GM12878 (cell line): Measurements from ENCODE around the gene SORCS2. TPM values are rescaled to one million over a fixed set of nuclear protein-coding genes. Genes with fewer than 3 reads are reported as not detected.

ENCODE experiments used
- ATAC-seq: fragments of 200-7000 bp; cut with Tn5 transposase; 3 replicates; pipeline ENCODE4 v1.9.1; 2020; ENCODE audit warnings: mild to moderate bottlenecking, moderate library complexity
- BruUV-seq: library from RNA; stranded (reverse); fragments of 400-500 nt; replicated peaks from 2 replicates; lab custom pipeline; 2021; lab: Mats Ljungman, UMichigan
- CTCF ChIA-PET: fragments of 300-600 bp; sonication (Branson Sonifier 250); formaldehyde crosslinking; extraction: SDS; loops from one replicate; lab custom pipeline; 2021; ENCODE audit warnings: inconsistent platforms; lab: Yijun Ruan, JAX
- POLR2A ChIA-PET: fragments of 350-600 bp; formaldehyde crosslinking; extraction: SDS; loops from one replicate; lab custom pipeline; 2021; ENCODE audit warnings: inconsistent platforms; lab: Charles Lee
- RAD21 ChIA-PET: fragments of 300-600 bp; sonication (Branson Sonifier 250); formaldehyde crosslinking; loops from one replicate; lab custom pipeline; 2023; ENCODE audit warnings: antibody characterized with exemption; ENCODE audit not compliant: unreplicated experiment; lab: Charles Lee
- SMC1A ChIA-PET: fragments of 300-600 bp; sonication (Branson Sonifier 250); formaldehyde crosslinking; loops from one replicate; lab custom pipeline; 2023; ENCODE audit not compliant: unreplicated experiment, uncharacterized antibody; lab: Charles Lee
- DNase-seq: peaks from one replicate; pipeline ENCODE4 v3.0.0-alpha.2; 2011; ENCODE audit warnings: low read depth, low spot score
- FAIRE-seq: peaks from 3 replicates; lab custom pipeline; 2011; peaks lifted over from hg19 to GRCh38; lab: Jason Lieb, UNC
- H2AFZ ChIP-seq: 2 replicates; pipeline ENCODE4 v1.6.0; 2011; ENCODE audit warnings: low read depth, low read length, control low read depth; ENCODE audit not compliant: control insufficient read depth
- H3K27ac ChIP-seq: 2 replicates; pipeline ENCODE4 v1.5.1; 2011; ENCODE audit warnings: control low read depth; ENCODE audit not compliant: control insufficient read depth, insufficient read depth
- H3K27me3 ChIP-seq, 2 experiments: replicated peaks in 1 of 2; 2 replicates each; pipeline versions ENCODE4 v1.6.0 to v1.6.1; 2011; ENCODE audit warnings: low read length in 1 of 2; ENCODE audit not compliant: control insufficient read depth in 2 of 2, insufficient read depth in 2 of 2
- H3K36me3 ChIP-seq, 2 experiments: 2 replicates each; pipeline ENCODE4 v1.5.1; 2011; ENCODE audit warnings: low read length in 1 of 2; ENCODE audit not compliant: control insufficient read depth in 2 of 2, insufficient read depth in 2 of 2
- H3K4me1 ChIP-seq: 2 replicates; pipeline ENCODE4 v1.6.1; 2011; ENCODE audit warnings: mild to moderate bottlenecking, low read length, moderate library complexity, mixed read lengths; ENCODE audit not compliant: control insufficient read depth, insufficient read depth
- H3K4me2 ChIP-seq: 2 replicates; pipeline ENCODE4 v1.6.0; 2011; ENCODE audit warnings: control low read depth; ENCODE audit not compliant: control insufficient read depth, insufficient read depth
- H3K4me3 ChIP-seq: fragments of 200-600 bp; sonication (generic); 2 replicates; pipeline ENCODE4 v1.5.1; 2016
- H3K79me2 ChIP-seq: 2 replicates; pipeline ENCODE4 v1.6.0; 2011; ENCODE audit warnings: low read length; ENCODE audit not compliant: control insufficient read depth, insufficient read depth
- H3K9ac ChIP-seq: 2 replicates; pipeline ENCODE4 v1.8.0; 2011; ENCODE audit warnings: low read length, control low read depth, mixed read lengths; ENCODE audit not compliant: control insufficient read depth, insufficient read depth
- H3K9me3 ChIP-seq: replicated peaks from 3 replicates; pipeline ENCODE4 v1.5.1; 2011; ENCODE audit warnings: mild to moderate bottlenecking, low read length; ENCODE audit not compliant: control insufficient read depth, insufficient read depth
- H4K20me1 ChIP-seq: 2 replicates; pipeline ENCODE4 v1.6.0; 2011; ENCODE audit not compliant: control insufficient read depth, insufficient read depth
- BHLHE40 ChIP-seq, 2 experiments: fragments of 450-650 bp in 1 of 2; IDR thresholded peaks; 2 replicates each; pipeline ENCODE4 v1.6.1; 2011 to 2017; ENCODE audit warnings: low read depth in 2 of 2, borderline replicate concordance in 1 of 2, improper control_type of control experiment in 1 of 2, low read length in 1 of 2, mild to moderate bottlenecking in 1 of 2
- CBX3 ChIP-seq: fragments of 200-600 bp; sonication (generic); IDR thresholded peaks from 2 replicates; pipeline ENCODE4 v1.6.1; 2016; ENCODE audit warnings: low read depth, borderline replicate concordance
- CHD4 ChIP-seq: fragments of 200-600 bp; sonication (generic); IDR thresholded peaks from 2 replicates; pipeline ENCODE4 v1.6.1; 2016; ENCODE audit warnings: mild to moderate bottlenecking
- CREM ChIP-seq: IDR thresholded peaks from 2 replicates; pipeline ENCODE4 v1.6.1; 2014; ENCODE audit warnings: antibody characterized with exemption, low read depth
- IKZF1 ChIP-seq: fragments of 450-650 bp; conservative IDR thresholded peaks from 2 replicates; pipeline ENCODE4 v1.6.1; 2017; ENCODE audit warnings: antibody characterized with exemption, mild to moderate bottlenecking
- POLR2A ChIP-seq: IDR thresholded peaks from 2 replicates; pipeline ENCODE4 v1.6.1; 2011; ENCODE audit warnings: low read depth, mild to moderate bottlenecking, low read length
- RAD21 ChIP-seq: IDR thresholded peaks from 2 replicates; pipeline ENCODE4 v1.6.1; 2011; ENCODE audit warnings: mild to moderate bottlenecking, low read depth, low read length, moderate library complexity; ENCODE audit not compliant: insufficient read depth
- RAD51 ChIP-seq: fragments of 450-650 bp; IDR thresholded peaks from 2 replicates; pipeline ENCODE4 v1.6.1; 2016; ENCODE audit warnings: moderate library complexity, mild to moderate bottlenecking, inconsistent platforms
- RELA ChIP-seq: fragments of 450-650 bp; IDR thresholded peaks from 2 replicates; pipeline ENCODE4 v1.8.0; 2014; ENCODE audit warnings: borderline replicate concordance; ENCODE audit not compliant: partially characterized antibody
- SIX5 ChIP-seq: IDR thresholded peaks from 2 replicates; pipeline ENCODE4 v1.6.1; 2011; ENCODE audit warnings: mild to moderate bottlenecking, low read depth, low read length, moderate library complexity; ENCODE audit not compliant: severe bottlenecking
- SKIL ChIP-seq: fragments of 450-650 bp; IDR thresholded peaks from 2 replicates; pipeline ENCODE4 v1.6.1; 2017; ENCODE audit warnings: mild to moderate bottlenecking, low read depth, inconsistent platforms; ENCODE audit not compliant: poor library complexity, severe bottlenecking
- SREBF2 ChIP-seq: IDR thresholded peaks from 2 replicates; pipeline ENCODE4 v1.6.1; 2012; ENCODE audit warnings: mild to moderate bottlenecking, low read length
- STAT1 ChIP-seq: fragments of 450-650 bp; conservative IDR thresholded peaks from 2 replicates; pipeline ENCODE4 v1.6.1; 2014; ENCODE audit warnings: antibody characterized with exemption, mild to moderate bottlenecking
- SUZ12 ChIP-seq: fragments of 200-600 bp; sonication (generic); IDR thresholded peaks from one replicate; pipeline ENCODE4 v1.6.1; 2018; ENCODE audit warnings: antibody characterized with exemption, mild to moderate bottlenecking; ENCODE audit not compliant: unreplicated experiment
- TAF1 ChIP-seq: IDR thresholded peaks from 2 replicates; pipeline ENCODE4 v1.6.1; 2011; ENCODE audit warnings: mild to moderate bottlenecking, low read depth, low read length, borderline replicate concordance
- TCF7 ChIP-seq: IDR thresholded peaks from 2 replicates; pipeline ENCODE4 v1.6.1; 2014; ENCODE audit warnings: antibody characterized with exemption, borderline replicate concordance
- YBX1 ChIP-seq: fragments of 450-650 bp; IDR thresholded peaks from 2 replicates; pipeline ENCODE4 v1.6.1; 2016; ENCODE audit warnings: antibody characterized with exemption
- ZNF207 ChIP-seq: fragments of 450-650 bp; IDR thresholded peaks from 2 replicates; pipeline ENCODE4 v1.6.1; 2014; ENCODE audit warnings: antibody characterized with exemption, mild to moderate bottlenecking, borderline replicate concordance
- WGBS: methylation state at CpG from one replicate; pipeline ENCODE4 v1.1.6; 2016; ENCODE audit warnings: low lambda C conversion rate; ENCODE audit not compliant: insufficient replicate concordance, insufficient coverage; ENCODE audit errors: missing lambda C conversion rate; 5-methylcytosine and 5-hydroxymethylcytosine counted together
- in situ Hi-C: fragments of 300-500 bp; cut with MboI; formaldehyde crosslinking; loops from 9 replicates; pipeline ENCODE4 v1.14.3; 2018; ENCODE audit warnings: mixed read lengths
- intact Hi-C: fragments of 100-400 bp; cut with micrococcal nuclease; formaldehyde crosslinking; loops from one replicate; pipeline ENCODE4 v1.14.2; 2022; ENCODE audit not compliant: unreplicated experiment
- polyA plus RNA-seq, 11 experiments: library from polyadenylated mRNA; depleted of rRNA in 4 of 11; unstranded in 6 of 11; stranded (reverse) in 5 of 11; fragments of >200 nt; fragmentation: Nextera tagmentation in 4 of 11; fragmentation: Illumina TruSeq in 1 of 11; extraction: Ambion mirVana in 4 of 11; extraction: Trizol in 1 of 11; gene quantifications; 1 replicate in 1 of 11; 2 replicates in 10 of 11; pipeline versions ENCODE4 v1.2.1 to v1.2.3, GENCODE V29; 2011 to 2016; ENCODE audit warnings: inconsistent platforms in 2 of 11, missing spikeins in 2 of 11, low read depth in 1 of 11
- total RNA-seq, 4 experiments: library from RNA; depleted of rRNA in 3 of 4; stranded (reverse); fragments of >200 nt in 3 of 4; fragmentation: Illumina TruSeq in 1 of 4; extraction: Trizol in 1 of 4; gene quantifications; 2 replicates each; pipeline versions ENCODE4 v1.2.1 to v1.2.3, GENCODE V29; 2013 to 2021

SORCS2 gene
- total and polyA plus RNA-seq, 10 of the 15 experiments (the other 5 are each of a cell fraction or from before 2014, with no cell fraction given) = 0.01 to 0.15 (median 0.05) TPM; not detected in 5

DNA sequence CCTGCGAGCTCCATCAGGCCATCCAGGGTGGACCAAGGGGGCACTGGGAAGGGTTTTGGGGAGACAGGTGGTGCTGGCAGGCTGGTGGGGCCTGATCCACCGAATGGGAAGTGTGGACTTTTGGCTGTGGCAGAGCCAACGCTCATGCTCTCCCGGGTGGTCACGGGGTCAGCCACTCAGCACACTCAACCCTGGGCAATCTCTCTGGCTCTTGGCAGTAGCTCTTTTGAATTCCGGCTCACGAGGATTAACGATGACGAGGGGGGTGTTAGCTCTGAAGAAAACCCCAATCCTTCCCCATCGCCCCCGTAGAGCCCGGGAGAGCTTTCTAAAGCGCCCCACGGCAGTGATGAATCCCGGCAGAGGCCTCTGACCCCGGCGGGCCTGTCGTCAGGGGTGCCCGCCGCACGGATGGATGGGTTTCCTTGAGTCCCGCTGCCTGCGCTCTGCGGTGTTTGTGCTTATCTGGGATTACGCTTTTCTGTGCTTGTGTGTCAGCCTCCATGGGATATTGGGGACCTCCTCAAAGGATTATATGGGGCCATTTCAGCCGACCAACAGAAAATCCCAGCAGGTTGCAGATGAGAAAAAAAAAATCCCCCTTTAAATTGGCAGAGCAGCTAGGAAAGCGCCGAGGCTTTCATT is 399.2 kb downstream of the SORCS2 start:
- DNase-seq (no peak), ATAC-seq (no peak), FAIRE-seq (no peak)
- ChIA-PET SMC1A (interaction anchor here (0.7 kb wide), 1 partner anchor 605 kb away, joined by 3 read pairs; no protein-coding TSS in a partner anchor), POLR2A (no interaction called here), RAD21 (no interaction called here), CTCF (no interaction called here)
- TF ChIP-seq STAT1 (no peak), SREBF2 (no peak), YBX1 (no peak), TAF1 (no peak), RAD51 (no peak), BHLHE40 (IDR thresholded peaks at IDR 0.05; ENCODE audit: borderline replicate concordance in 1 of 2, low read depth in 2 of 2, low read length in 1 of 2) (no peak), CBX3 (no peak), SUZ12 (no peak), IKZF1 (no peak), POLR2A (no peak), TCF7 (no peak), RAD21 (no peak), RELA (no peak), SKIL (no peak), ZNF207 (no peak), SIX5 (no peak), CHD4 (no peak), CREM (no peak)
- intact Hi-C loops = no loop called here
- Histone ChIP-seq H3K27me3 (no peaks in the 10 kb centered on the region), H2AFZ (no peak overlapping the region), H3K4me1 (no peaks in the 10 kb centered on the region), H4K20me1 (no peaks in the 10 kb centered on the region), H3K79me2 (no peaks in the 10 kb centered on the region), H3K9ac (no peak overlapping the region), H3K9me3 (no peaks in the 10 kb centered on the region; the same call in 2 of the 3 replicates), H3K27ac (no peak overlapping the region), H3K4me3 (no peak overlapping the region), H3K36me3 (no peaks in the 10 kb centered on the region), H3K4me2 (no peak overlapping the region)
- 49% methylated on average over 28 of the region's 28 CpGs for WGBS
- BruUV-seq = no TSS peak
- in situ Hi-C loops = no loop called here
